SK-N-SH treated with all-trans-retinoic acid at 6 μM for 48 hours (cell line): ENCODE data around the gene SH3PXD2A.

Experiments used
- ARNTL ChIP-seq: fragments of 450-650 bp; formaldehyde crosslinking; IDR thresholded peaks from 2 replicates; pipeline ENCODE4 v1.5.0; 2020; ENCODE audit warnings: low read depth, mild to moderate bottlenecking, moderate library complexity, borderline replicate concordance
- PPARA ChIP-seq: fragments of 250-450 bp; sonication (Bioruptor Pico); IDR thresholded peaks from 2 replicates; pipeline ENCODE4 v1.5.0; 2020; ENCODE audit warnings: mild to moderate bottlenecking, borderline replicate concordance
- TCF4 ChIP-seq: fragments of 250-450 bp; sonication (Bioruptor Pico); IDR thresholded peaks from 2 replicates; pipeline ENCODE4 v1.8.0; 2021; ENCODE audit warnings: mild to moderate bottlenecking, moderate library complexity, borderline replicate concordance
- ZFP3 ChIP-seq: fragments of 250-450 bp; sonication (Bioruptor Pico); IDR thresholded peaks from 2 replicates; pipeline ENCODE4 v1.5.0; 2020; ENCODE audit warnings: mild to moderate bottlenecking, moderate library complexity
- TF ChIP-seq, protein P1 (sequence below): fragments of 250-450 bp; sonication (Bioruptor Pico); IDR thresholded peaks from 2 replicates; pipeline ENCODE4 v1.5.1; 2021; ENCODE audit warnings: mild to moderate bottlenecking, moderate library complexity
- TF ChIP-seq, protein P2 (sequence below): fragments of 250-450 bp; sonication (Bioruptor Pico); IDR thresholded peaks from 2 replicates; pipeline ENCODE4 v1.5.1; 2020; ENCODE audit warnings: low read depth, mild to moderate bottlenecking, moderate library complexity
- TF ChIP-seq, protein P3 (sequence below): fragments of 250-450 bp; sonication (Bioruptor Pico); IDR thresholded peaks from 2 replicates; pipeline ENCODE4 v1.5.0; 2020; ENCODE audit warnings: mild to moderate bottlenecking, moderate library complexity
- TF ChIP-seq, protein P4 (sequence below): fragments of 250-450 bp; sonication (Bioruptor Pico); IDR thresholded peaks from 2 replicates; pipeline ENCODE4 v1.8.0; 2020; ENCODE audit warnings: mild to moderate bottlenecking, moderate library complexity, borderline replicate concordance

DNA sequence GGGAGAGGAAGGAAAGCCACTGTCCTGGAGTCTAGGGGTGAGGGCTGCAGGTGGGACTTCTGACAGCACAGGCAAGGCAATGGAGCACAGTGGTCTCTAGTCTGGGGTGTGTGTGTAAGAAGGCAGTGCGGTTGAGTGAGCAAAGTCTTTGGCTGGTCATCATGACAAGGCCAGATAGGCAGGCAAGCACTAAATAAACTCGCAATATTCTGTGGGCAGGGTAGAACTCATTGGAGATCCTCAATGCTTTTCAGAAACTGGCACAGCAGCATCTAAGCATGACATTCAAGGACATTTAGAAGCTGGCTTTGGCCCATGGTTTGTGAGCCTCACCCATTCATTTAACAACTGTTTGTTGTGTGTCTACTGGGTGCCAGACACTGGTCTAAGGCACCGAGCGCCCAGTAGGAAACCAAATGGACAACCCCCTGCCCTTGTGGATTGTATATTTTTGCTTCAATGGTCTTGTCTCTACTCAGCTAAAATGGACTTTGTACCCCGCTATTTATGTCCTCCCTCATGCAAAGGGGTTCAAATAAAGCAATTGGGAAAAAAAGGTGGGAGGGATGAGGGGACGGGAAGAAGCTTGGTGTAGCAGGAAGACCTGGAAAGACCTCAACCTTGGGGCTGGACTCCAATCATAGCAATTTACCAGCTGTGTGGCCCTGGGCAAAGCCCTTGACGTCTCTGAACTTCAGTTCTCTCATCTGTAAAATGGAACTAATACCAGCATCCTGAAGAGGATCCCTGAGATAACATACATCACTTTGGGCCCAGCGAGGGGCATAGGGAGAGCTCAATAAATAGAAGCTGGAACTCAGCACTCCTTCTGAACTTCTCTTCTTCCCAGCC, 245.9 kb downstream of the SH3PXD2A start:
- TF ChIP-seq ZFP3 (CRISPR knock-in tag) (no peak), TCF4 (no peak), PPARA (CRISPR knock-in tag) (no peak), ARNTL (CRISPR knock-in tag) (no peak)
- TF ChIP-seq, protein P1, sequence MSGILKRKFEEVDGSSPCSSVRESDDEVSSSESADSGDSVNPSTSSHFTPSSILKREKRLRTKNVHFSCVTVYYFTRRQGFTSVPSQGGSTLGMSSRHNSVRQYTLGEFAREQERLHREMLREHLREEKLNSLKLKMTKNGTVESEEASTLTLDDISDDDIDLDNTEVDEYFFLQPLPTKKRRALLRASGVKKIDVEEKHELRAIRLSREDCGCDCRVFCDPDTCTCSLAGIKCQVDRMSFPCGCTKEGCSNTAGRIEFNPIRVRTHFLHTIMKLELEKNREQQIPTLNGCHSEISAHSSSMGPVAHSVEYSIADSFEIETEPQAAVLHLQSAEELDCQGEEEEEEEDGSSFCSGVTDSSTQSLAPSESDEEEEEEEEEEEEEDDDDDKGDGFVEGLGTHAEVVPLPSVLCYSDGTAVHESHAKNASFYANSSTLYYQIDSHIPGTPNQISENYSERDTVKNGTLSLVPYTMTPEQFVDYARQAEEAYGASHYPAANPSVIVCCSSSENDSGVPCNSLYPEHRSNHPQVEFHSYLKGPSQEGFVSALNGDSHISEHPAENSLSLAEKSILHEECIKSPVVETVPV, result no peak
- TF ChIP-seq, protein P2, sequence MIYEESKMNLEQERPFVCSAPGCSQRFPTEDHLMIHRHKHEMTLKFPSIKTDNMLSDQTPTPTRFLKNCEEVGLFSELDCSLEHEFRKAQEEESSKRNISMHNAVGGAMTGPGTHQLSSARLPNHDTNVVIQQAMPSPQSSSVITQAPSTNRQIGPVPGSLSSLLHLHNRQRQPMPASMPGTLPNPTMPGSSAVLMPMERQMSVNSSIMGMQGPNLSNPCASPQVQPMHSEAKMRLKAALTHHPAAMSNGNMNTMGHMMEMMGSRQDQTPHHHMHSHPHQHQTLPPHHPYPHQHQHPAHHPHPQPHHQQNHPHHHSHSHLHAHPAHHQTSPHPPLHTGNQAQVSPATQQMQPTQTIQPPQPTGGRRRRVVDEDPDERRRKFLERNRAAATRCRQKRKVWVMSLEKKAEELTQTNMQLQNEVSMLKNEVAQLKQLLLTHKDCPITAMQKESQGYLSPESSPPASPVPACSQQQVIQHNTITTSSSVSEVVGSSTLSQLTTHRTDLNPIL (CRISPR knock-in tag), result no peak
- TF ChIP-seq, protein P3, sequence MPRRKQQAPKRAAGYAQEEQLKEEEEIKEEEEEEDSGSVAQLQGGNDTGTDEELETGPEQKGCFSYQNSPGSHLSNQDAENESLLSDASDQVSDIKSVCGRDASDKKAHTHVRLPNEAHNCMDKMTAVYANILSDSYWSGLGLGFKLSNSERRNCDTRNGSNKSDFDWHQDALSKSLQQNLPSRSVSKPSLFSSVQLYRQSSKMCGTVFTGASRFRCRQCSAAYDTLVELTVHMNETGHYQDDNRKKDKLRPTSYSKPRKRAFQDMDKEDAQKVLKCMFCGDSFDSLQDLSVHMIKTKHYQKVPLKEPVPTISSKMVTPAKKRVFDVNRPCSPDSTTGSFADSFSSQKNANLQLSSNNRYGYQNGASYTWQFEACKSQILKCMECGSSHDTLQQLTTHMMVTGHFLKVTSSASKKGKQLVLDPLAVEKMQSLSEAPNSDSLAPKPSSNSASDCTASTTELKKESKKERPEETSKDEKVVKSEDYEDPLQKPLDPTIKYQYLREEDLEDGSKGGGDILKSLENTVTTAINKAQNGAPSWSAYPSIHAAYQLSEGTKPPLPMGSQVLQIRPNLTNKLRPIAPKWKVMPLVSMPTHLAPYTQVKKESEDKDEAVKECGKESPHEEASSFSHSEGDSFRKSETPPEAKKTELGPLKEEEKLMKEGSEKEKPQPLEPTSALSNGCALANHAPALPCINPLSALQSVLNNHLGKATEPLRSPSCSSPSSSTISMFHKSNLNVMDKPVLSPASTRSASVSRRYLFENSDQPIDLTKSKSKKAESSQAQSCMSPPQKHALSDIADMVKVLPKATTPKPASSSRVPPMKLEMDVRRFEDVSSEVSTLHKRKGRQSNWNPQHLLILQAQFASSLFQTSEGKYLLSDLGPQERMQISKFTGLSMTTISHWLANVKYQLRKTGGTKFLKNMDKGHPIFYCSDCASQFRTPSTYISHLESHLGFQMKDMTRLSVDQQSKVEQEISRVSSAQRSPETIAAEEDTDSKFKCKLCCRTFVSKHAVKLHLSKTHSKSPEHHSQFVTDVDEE (CRISPR knock-in tag), result no peak
- TF ChIP-seq, protein P4, sequence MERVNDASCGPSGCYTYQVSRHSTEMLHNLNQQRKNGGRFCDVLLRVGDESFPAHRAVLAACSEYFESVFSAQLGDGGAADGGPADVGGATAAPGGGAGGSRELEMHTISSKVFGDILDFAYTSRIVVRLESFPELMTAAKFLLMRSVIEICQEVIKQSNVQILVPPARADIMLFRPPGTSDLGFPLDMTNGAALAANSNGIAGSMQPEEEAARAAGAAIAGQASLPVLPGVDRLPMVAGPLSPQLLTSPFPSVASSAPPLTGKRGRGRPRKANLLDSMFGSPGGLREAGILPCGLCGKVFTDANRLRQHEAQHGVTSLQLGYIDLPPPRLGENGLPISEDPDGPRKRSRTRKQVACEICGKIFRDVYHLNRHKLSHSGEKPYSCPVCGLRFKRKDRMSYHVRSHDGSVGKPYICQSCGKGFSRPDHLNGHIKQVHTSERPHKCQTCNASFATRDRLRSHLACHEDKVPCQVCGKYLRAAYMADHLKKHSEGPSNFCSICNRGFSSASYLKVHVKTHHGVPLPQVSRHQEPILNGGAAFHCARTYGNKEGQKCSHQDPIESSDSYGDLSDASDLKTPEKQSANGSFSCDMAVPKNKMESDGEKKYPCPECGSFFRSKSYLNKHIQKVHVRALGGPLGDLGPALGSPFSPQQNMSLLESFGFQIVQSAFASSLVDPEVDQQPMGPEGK (CRISPR knock-in tag), result no peak
